ENCODE data around the gene TNIK. TPM values are rescaled to one million over a fixed set of nuclear protein-coding genes. Genes with fewer than 3 reads are reported as not detected.
A peak's percentile ranks its signal among the peaks of the same experiment; 100 is the strongest.

The TNIK gene
- total and polyA plus RNA-seq, 2 donors, result 6.5 to 9.0 TPM

DNA sequence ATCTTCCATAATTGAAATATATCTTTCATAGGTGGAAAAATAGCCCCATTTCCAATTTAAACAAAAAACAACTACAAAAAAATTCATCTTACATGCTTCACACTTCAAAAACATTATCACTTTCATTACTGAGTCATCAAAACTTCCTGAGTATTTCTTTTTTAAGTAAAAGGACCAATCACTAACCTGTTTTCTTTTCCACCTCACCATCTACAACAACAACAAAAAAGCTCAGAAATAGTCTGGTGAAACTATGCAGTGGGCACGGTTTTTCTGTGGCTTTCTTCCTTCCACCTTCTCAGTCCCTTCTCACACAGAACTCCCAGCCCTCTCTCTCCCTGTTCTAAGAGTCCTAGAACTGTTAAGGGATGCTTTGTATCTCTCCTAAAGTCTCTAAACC, 20.3 kb upstream of the TNIK start:
- no peaks in the 10 kb centered on the region for H3K36me3 ChIP-seq (ENCODE audit: control insufficient read depth in 2 of 2, insufficient read depth in 2 of 2, low read length in 1 of 2)
- peak in 1 of 9 donors; percentile 43 for DNase-seq (ENCODE audit: low read depth in 6 of 9, low spot score in 9 of 9)
- no peaks in the 10 kb centered on the region for H3K27me3 ChIP-seq (ENCODE audit: control insufficient read depth in 2 of 2, insufficient read depth in 1 of 2, low read length in 1 of 2)
- H3K4me1 ChIP-seq (ENCODE audit: control insufficient read depth in 2 of 2, insufficient read depth in 2 of 2, low read length in 2 of 2), result peaks cover 0 to 2% of the 10 kb centered on the region in 2 donors
- H3K9me3 ChIP-seq (ENCODE audit: control insufficient read depth in 2 of 2, insufficient read depth in 1 of 2, low read length in 1 of 2), result peaks cover 0 to 2% of the 10 kb centered on the region in 2 donors
- WGBS, result 31% methylated on average over 1 of the region's 1 CpG
- no peak overlapping the region for H3K4me3 ChIP-seq (ENCODE audit: low read length in 2 of 2)
- H3K27ac ChIP-seq (ENCODE audit: low read depth in 1 of 2, low read length in 1 of 2), result no peak overlapping the region

DNA sequence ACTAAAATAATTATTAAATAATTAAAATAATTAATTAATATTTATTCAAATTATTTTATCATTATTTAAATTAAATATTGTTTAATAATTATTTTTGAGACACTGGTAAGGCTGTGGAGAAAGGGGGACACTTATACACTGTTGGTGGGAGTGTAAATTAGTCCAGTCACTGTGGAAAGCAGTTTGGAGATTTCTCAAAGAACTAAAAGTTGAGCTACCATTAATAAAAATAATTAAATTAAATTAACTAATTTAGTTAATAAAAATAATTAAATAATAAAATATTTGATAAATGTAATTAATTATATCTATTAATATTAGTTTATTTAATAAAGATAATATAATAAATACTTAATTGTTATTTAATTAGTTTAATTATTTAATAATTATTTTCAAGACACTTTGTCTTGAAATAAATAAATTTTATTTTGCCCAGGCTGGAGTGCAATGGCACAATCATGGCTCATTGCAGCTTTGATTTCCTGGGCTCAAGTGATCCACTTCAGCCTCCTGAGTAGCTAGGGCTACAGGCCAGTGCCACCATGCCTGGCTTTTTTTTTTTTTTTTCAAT, 16.4 kb upstream of the TNIK start:
- no peaks in the 10 kb centered on the region for H3K27me3 ChIP-seq (ENCODE audit: control insufficient read depth in 2 of 2, insufficient read depth in 1 of 2, low read length in 1 of 2)
- no peak overlapping the region for H3K27ac ChIP-seq (ENCODE audit: low read depth in 1 of 2, low read length in 1 of 2)
- peaks cover 0 to 2% of the 10 kb centered on the region in 2 donors for H3K4me1 ChIP-seq (ENCODE audit: control insufficient read depth in 2 of 2, insufficient read depth in 2 of 2, low read length in 2 of 2)
- H3K4me3 ChIP-seq (ENCODE audit: low read length in 2 of 2), result no peak overlapping the region
- no peaks in the 10 kb centered on the region for H3K9me3 ChIP-seq (ENCODE audit: control insufficient read depth in 2 of 2, insufficient read depth in 1 of 2, low read length in 1 of 2)
- no peak for DNase-seq (ENCODE audit: low read depth in 6 of 9, low spot score in 9 of 9)
- H3K36me3 ChIP-seq (ENCODE audit: control insufficient read depth in 2 of 2, insufficient read depth in 2 of 2, low read length in 1 of 2), result no peaks in the 10 kb centered on the region

- DNase-seq (ENCODE audit: low read depth in 6 of 9, low spot score in 9 of 9), result no peak
- Histone ChIP-seq H3K36me3 (ENCODE audit: control insufficient read depth in 2 of 2, insufficient read depth in 2 of 2, low read length in 1 of 2) (no peaks in the 10 kb centered on the region), H3K27me3 (ENCODE audit: control insufficient read depth in 2 of 2, insufficient read depth in 1 of 2, low read length in 1 of 2) (no peaks in the 10 kb centered on the region), H3K27ac (ENCODE audit: low read depth in 1 of 2, low read length in 1 of 2) (no peak overlapping the region), H3K4me3 (ENCODE audit: low read length in 2 of 2) (no peak overlapping the region), H3K9me3 (ENCODE audit: control insufficient read depth in 2 of 2, insufficient read depth in 1 of 2, low read length in 1 of 2) (no peaks in the 10 kb centered on the region), H3K4me1 (ENCODE audit: control insufficient read depth in 2 of 2, insufficient read depth in 2 of 2, low read length in 2 of 2) (no peaks in the 10 kb centered on the region)
- 93% methylated on average over 2 of the region's 2 CpGs for WGBS
Measured at GRCh38 chr3:171472552-171472951, 12.3 kb upstream of the TNIK start.

- H3K4me3 ChIP-seq (ENCODE audit: low read length in 2 of 2), result no peak overlapping the region
- no peaks in the 10 kb centered on the region for H3K27me3 ChIP-seq (ENCODE audit: control insufficient read depth in 2 of 2, insufficient read depth in 1 of 2, low read length in 1 of 2)
- DNase-seq (ENCODE audit: low read depth in 6 of 9, low spot score in 9 of 9), result no peak
- no peak overlapping the region for H3K27ac ChIP-seq (ENCODE audit: low read depth in 1 of 2, low read length in 1 of 2)
- no peaks in the 10 kb centered on the region for H3K4me1 ChIP-seq (ENCODE audit: control insufficient read depth in 2 of 2, insufficient read depth in 2 of 2, low read length in 2 of 2)
- H3K9me3 ChIP-seq (ENCODE audit: control insufficient read depth in 2 of 2, insufficient read depth in 1 of 2, low read length in 1 of 2), result no peaks in the 10 kb centered on the region
- H3K36me3 ChIP-seq (ENCODE audit: control insufficient read depth in 2 of 2, insufficient read depth in 2 of 2, low read length in 1 of 2), result no peaks in the 10 kb centered on the region
- WGBS, result 98% methylated on average over 1 of the region's 1 CpG
Measured at GRCh38 chr3:171470714-171471227, 10.6 kb upstream of the TNIK start.

DNA sequence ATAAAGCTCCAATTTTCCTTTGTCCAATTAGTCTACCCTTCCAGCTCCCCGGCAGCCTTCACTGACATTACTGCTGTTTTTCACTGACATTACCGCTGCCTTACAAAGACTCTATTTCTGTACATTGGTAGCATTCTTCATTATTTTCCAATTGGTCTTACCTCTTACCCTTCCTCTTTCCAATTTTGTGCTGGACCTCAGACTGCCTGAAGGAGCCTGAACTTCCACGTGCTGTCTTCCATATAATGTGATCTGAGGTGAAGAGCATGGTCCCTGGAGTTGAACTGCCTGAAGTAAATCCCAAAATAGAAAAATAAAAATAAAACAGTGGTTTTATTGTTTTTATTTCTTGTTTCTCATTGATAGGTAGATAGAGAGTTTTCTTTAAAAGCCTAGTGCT, 9.2 kb upstream of the TNIK start:
- Histone ChIP-seq H3K4me1 (ENCODE audit: control insufficient read depth in 2 of 2, insufficient read depth in 2 of 2, low read length in 2 of 2) (no peaks in the 10 kb centered on the region), H3K9me3 (ENCODE audit: control insufficient read depth in 2 of 2, insufficient read depth in 1 of 2, low read length in 1 of 2) (no peaks in the 10 kb centered on the region), H3K36me3 (ENCODE audit: control insufficient read depth in 2 of 2, insufficient read depth in 2 of 2, low read length in 1 of 2) (no peaks in the 10 kb centered on the region), H3K27ac (ENCODE audit: low read depth in 1 of 2, low read length in 1 of 2) (no peak overlapping the region), H3K27me3 (ENCODE audit: control insufficient read depth in 2 of 2, insufficient read depth in 1 of 2, low read length in 1 of 2) (no peaks in the 10 kb centered on the region), H3K4me3 (ENCODE audit: low read length in 2 of 2) (no peak overlapping the region)
- WGBS, result 94% methylated on average over 3 of the region's 3 CpGs
- DNase-seq (ENCODE audit: low read depth in 6 of 9, low spot score in 9 of 9), result no peak

- Histone ChIP-seq H3K4me1 (ENCODE audit: control insufficient read depth in 2 of 2, insufficient read depth in 2 of 2, low read length in 2 of 2) (no peaks in the 10 kb centered on the region), H3K9me3 (ENCODE audit: control insufficient read depth in 2 of 2, insufficient read depth in 1 of 2, low read length in 1 of 2) (no peaks in the 10 kb centered on the region), H3K4me3 (ENCODE audit: low read length in 2 of 2) (no peak overlapping the region), H3K36me3 (ENCODE audit: control insufficient read depth in 2 of 2, insufficient read depth in 2 of 2, low read length in 1 of 2) (no peaks in the 10 kb centered on the region), H3K27ac (ENCODE audit: low read depth in 1 of 2, low read length in 1 of 2) (no peak overlapping the region), H3K27me3 (ENCODE audit: control insufficient read depth in 2 of 2, insufficient read depth in 1 of 2, low read length in 1 of 2) (no peaks in the 10 kb centered on the region)
- DNase-seq (ENCODE audit: low read depth in 6 of 9, low spot score in 9 of 9), result no peak
- 94% methylated on average over 6 of the region's 6 CpGs for WGBS
Measured at GRCh38 chr3:171468296-171468906, 8.2 kb upstream of the TNIK start.

DNA sequence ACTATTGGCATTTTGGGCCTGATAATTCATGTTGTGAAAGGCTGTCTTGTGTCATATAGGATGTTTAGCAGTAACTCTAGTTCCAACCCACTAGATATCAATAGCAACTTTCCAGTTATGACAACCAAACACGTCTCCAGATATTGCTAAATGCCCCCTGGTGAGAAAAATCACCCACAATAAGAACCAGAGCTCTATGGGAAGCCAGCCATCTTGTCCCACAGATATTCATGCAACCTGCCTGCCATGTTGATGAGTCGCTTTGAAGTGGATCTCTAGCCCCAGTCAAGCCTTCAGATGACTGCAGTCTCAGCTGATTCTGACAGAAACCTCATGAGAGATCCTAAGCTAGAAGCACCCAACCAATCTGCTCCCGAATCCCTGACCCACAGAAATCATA, 5.6 kb upstream of the TNIK start:
- H3K9me3 ChIP-seq (ENCODE audit: control insufficient read depth in 2 of 2, insufficient read depth in 1 of 2, low read length in 1 of 2), result no peaks in the 10 kb centered on the region
- H3K27me3 ChIP-seq (ENCODE audit: control insufficient read depth in 2 of 2, insufficient read depth in 1 of 2, low read length in 1 of 2), result peaks cover 0 to 5% of the 10 kb centered on the region in 2 donors
- H3K4me1 ChIP-seq (ENCODE audit: control insufficient read depth in 2 of 2, insufficient read depth in 2 of 2, low read length in 2 of 2), result peaks cover 10 to 14% of the 10 kb centered on the region in 2 donors
- no peak overlapping the region for H3K27ac ChIP-seq (ENCODE audit: low read depth in 1 of 2, low read length in 1 of 2)
- DNase-seq (ENCODE audit: low read depth in 6 of 9, low spot score in 9 of 9), result no peak
- H3K4me3 ChIP-seq (ENCODE audit: low read length in 2 of 2), result no peak overlapping the region
- no peaks in the 10 kb centered on the region for H3K36me3 ChIP-seq (ENCODE audit: control insufficient read depth in 2 of 2, insufficient read depth in 2 of 2, low read length in 1 of 2)
- 94% methylated on average over 3 of the region's 3 CpGs for WGBS

- no peak overlapping the region for H3K27ac ChIP-seq (ENCODE audit: low read depth in 1 of 2, low read length in 1 of 2)
- WGBS, result over 99% methylated on average over 3 of the region's 3 CpGs
- peaks cover 0 to 7% of the 10 kb centered on the region in 2 donors for H3K27me3 ChIP-seq (ENCODE audit: control insufficient read depth in 2 of 2, insufficient read depth in 1 of 2, low read length in 1 of 2)
- no peaks in the 10 kb centered on the region for H3K9me3 ChIP-seq (ENCODE audit: control insufficient read depth in 2 of 2, insufficient read depth in 1 of 2, low read length in 1 of 2)
- no peaks in the 10 kb centered on the region for H3K36me3 ChIP-seq (ENCODE audit: control insufficient read depth in 2 of 2, insufficient read depth in 2 of 2, low read length in 1 of 2)
- no peak for DNase-seq (ENCODE audit: low read depth in 6 of 9, low spot score in 9 of 9)
- H3K4me1 ChIP-seq (ENCODE audit: control insufficient read depth in 2 of 2, insufficient read depth in 2 of 2, low read length in 2 of 2), result peaks cover 10 to 16% of the 10 kb centered on the region in 2 donors
- no peak overlapping the region for H3K4me3 ChIP-seq (ENCODE audit: low read length in 2 of 2)
Measured at GRCh38 chr3:171464462-171464861, 4.3 kb upstream of the TNIK start.

- no peaks in the 10 kb centered on the region for H3K36me3 ChIP-seq (ENCODE audit: control insufficient read depth in 2 of 2, insufficient read depth in 2 of 2, low read length in 1 of 2)
- peaks cover 0 to 16% of the 10 kb centered on the region in 2 donors for H3K27me3 ChIP-seq (ENCODE audit: control insufficient read depth in 2 of 2, insufficient read depth in 1 of 2, low read length in 1 of 2)
- H3K4me1 ChIP-seq (ENCODE audit: control insufficient read depth in 2 of 2, insufficient read depth in 2 of 2, low read length in 2 of 2), result peaks cover 18 to 38% of the 10 kb centered on the region in 2 donors
- WGBS, result 45% methylated on average over 1 of the region's 1 CpG
- H3K4me3 ChIP-seq (ENCODE audit: low read length in 2 of 2), result no peak overlapping the region
- H3K27ac ChIP-seq (ENCODE audit: low read depth in 1 of 2, low read length in 1 of 2), result peak overlapping the region; percentile 11 to 49
- no peaks in the 10 kb centered on the region for H3K9me3 ChIP-seq (ENCODE audit: control insufficient read depth in 2 of 2, insufficient read depth in 1 of 2, low read length in 1 of 2)
- peak in 6 of 9 donors; percentile 50 to 88 (median 73) for DNase-seq (ENCODE audit: low read depth in 6 of 9, low spot score in 9 of 9)
Measured at GRCh38 chr3:171462224-171462623, 2.0 kb upstream of the TNIK start.
